K562 (cell line): ENCODE results near the gene ZNF747. TPM values are rescaled to one million over a fixed set of nuclear protein-coding genes. Genes with fewer than 3 reads are reported as not detected.

ENCODE experiments used
- CCNT2 ChIP-seq: IDR thresholded peaks from 2 replicates; pipeline ENCODE4 v1.6.1; 2011; ENCODE audit warnings: borderline replicate concordance, low read depth, mild to moderate bottlenecking, moderate library complexity, mixed read lengths, low read length; ENCODE audit not compliant: insufficient read length; ENCODE audit errors: extremely low read depth
- CHCHD3 ChIP-seq: fragments of 250-450 bp; sonication (Bioruptor Pico); IDR thresholded peaks from 2 replicates; pipeline ENCODE4 v2.1.2; 2022; ENCODE audit warnings: mild to moderate bottlenecking
- DDX20 ChIP-seq: fragments of 450-650 bp; IDR thresholded peaks from 2 replicates; pipeline ENCODE4 v1.6.1; 2016; ENCODE audit warnings: missing genetic modification characterization, low read depth, mild to moderate bottlenecking, missing compliant biosample characterization, moderate library complexity
- EP300 ChIP-seq: IDR thresholded peaks from 2 replicates; pipeline ENCODE4 v1.6.1; 2012; ENCODE audit warnings: low read length, improper control_type of control experiment
- HNRNPLL ChIP-seq: fragments of 200-400 bp; formaldehyde crosslinking; IDR thresholded peaks from 2 replicates; pipeline ENCODE4 v1.6.1; 2017; ENCODE audit warnings: low read length, low read depth, mild to moderate bottlenecking; ENCODE audit not compliant: poor library complexity, severe bottlenecking
- MBD2 ChIP-seq: sonication (generic); IDR thresholded peaks from 2 replicates; pipeline ENCODE4 v1.6.1; 2016; ENCODE audit warnings: low read depth, borderline replicate concordance
- NCOR1 ChIP-seq: fragments of 450-650 bp; IDR thresholded peaks from 2 replicates; pipeline ENCODE4 v1.6.1; 2016; ENCODE audit warnings: mild to moderate bottlenecking, moderate library complexity
- NR2C2 ChIP-seq, 2 experiments: fragments of 200-800 bp in 1 of 2; sonication (Bioruptor generic) in 1 of 2; sonication (generic) in 1 of 2; formaldehyde crosslinking in 1 of 2; IDR thresholded peaks; 2 replicates each; pipeline versions ENCODE4 v1.6.1 to v1.8.0; 2016 to 2022; ENCODE audit warnings: mild to moderate bottlenecking in 1 of 2, missing compliant biosample characterization in 1 of 2, missing genetic modification characterization in 1 of 2, missing genetic modification reagents in 1 of 2
- POLR2G ChIP-seq: fragments of 200-400 bp; formaldehyde crosslinking; IDR thresholded peaks from 2 replicates; pipeline ENCODE4 v1.6.1; 2017; ENCODE audit warnings: low read depth, mild to moderate bottlenecking, antibody characterized with exemption, low read length, moderate library complexity
- RFX1 ChIP-seq: fragments of 450-650 bp; IDR thresholded peaks from 2 replicates; pipeline ENCODE4 v1.6.1; 2016; ENCODE audit warnings: mild to moderate bottlenecking, moderate library complexity
- TAF7 ChIP-seq: fragments of 450-650 bp; IDR thresholded peaks from 2 replicates; pipeline ENCODE4 v1.6.1; 2016; ENCODE audit warnings: missing genetic modification characterization, missing compliant biosample characterization
- THRAP3 ChIP-seq: fragments of 450-650 bp; IDR thresholded peaks from 2 replicates; pipeline ENCODE4 v1.6.1; 2016; ENCODE audit warnings: mild to moderate bottlenecking, inconsistent platforms, borderline replicate concordance
- TOE1 ChIP-seq, 2 experiments: fragments of 450-650 bp in 1 of 2; sonication (generic) in 1 of 2; formaldehyde crosslinking in 1 of 2; IDR thresholded peaks; 2 replicates each; pipeline versions ENCODE4 v1.7.1 to v1.8.0; 2016 to 2022; ENCODE audit warnings: borderline replicate concordance in 2 of 2, mild to moderate bottlenecking in 2 of 2, antibody characterized with exemption in 1 of 2, inconsistent platforms in 1 of 2, low read depth in 1 of 2, missing genetic modification reagents in 1 of 2, moderate library complexity in 1 of 2
- ZNF668 ChIP-seq: fragments of 250-450 bp; sonication (Bioruptor Pico); IDR thresholded peaks from 2 replicates; pipeline ENCODE4 v1.8.0; 2022; ENCODE audit warnings: mild to moderate bottlenecking, inconsistent platforms
- polyA plus RNA-seq, 8 experiments: library from polyadenylated mRNA; depleted of rRNA in 4 of 8; stranded (reverse) in 5 of 8; unstranded in 3 of 8; fragments of >200 nt; fragmentation: Nextera tagmentation in 2 of 8; fragmentation: Illumina TruSeq in 1 of 8; extraction: Ambion mirVana in 2 of 8; extraction: Trizol in 1 of 8; gene quantifications; 2 replicates each; pipeline versions ENCODE4 v1.2.1 to v1.2.3, GENCODE V29; 2011 to 2014; ENCODE audit warnings: inconsistent platforms in 1 of 8, missing spikeins in 1 of 8
- total RNA-seq, 7 experiments: library from RNA; depleted of rRNA in 6 of 7; stranded (reverse); fragments of >200 nt in 6 of 7; fragmentation: Illumina TruSeq in 2 of 7; extraction: Trizol in 2 of 7; gene quantifications; 2 replicates each; pipeline versions ENCODE4 v1.2.1 to v1.2.3, GENCODE V29; 2011 to 2021; ENCODE audit warnings: low replicate concordance in 1 of 7
- TF ChIP-seq, protein P1 (sequence below), 2 experiments: fragments of 150-350 bp in 1 of 2; IDR thresholded peaks; 2 replicates each; pipeline ENCODE4 v1.6.1; 2012 to 2016; ENCODE audit warnings: low read depth in 2 of 2, low read length in 2 of 2, mild to moderate bottlenecking in 1 of 2, moderate library complexity in 1 of 2
- TF ChIP-seq, protein P2 (sequence below): sonication (generic); formaldehyde crosslinking; IDR thresholded peaks from 2 replicates; pipeline ENCODE4 v1.5.0; 2020; ENCODE audit warnings: missing genetic modification reagents
- TF ChIP-seq, protein P3 (sequence below): fragments of 150-350 bp; conservative IDR thresholded peaks from 2 replicates; pipeline ENCODE4 v1.6.1; 2014; ENCODE audit warnings: low read length

The ZNF747 gene
- total and polyA plus RNA-seq, 9 of the 15 experiments (the other 6 are each of a cell fraction or from before 2014, with no cell fraction given), result 0.14 to 3.3 (median 1.5) TPM

DNA sequence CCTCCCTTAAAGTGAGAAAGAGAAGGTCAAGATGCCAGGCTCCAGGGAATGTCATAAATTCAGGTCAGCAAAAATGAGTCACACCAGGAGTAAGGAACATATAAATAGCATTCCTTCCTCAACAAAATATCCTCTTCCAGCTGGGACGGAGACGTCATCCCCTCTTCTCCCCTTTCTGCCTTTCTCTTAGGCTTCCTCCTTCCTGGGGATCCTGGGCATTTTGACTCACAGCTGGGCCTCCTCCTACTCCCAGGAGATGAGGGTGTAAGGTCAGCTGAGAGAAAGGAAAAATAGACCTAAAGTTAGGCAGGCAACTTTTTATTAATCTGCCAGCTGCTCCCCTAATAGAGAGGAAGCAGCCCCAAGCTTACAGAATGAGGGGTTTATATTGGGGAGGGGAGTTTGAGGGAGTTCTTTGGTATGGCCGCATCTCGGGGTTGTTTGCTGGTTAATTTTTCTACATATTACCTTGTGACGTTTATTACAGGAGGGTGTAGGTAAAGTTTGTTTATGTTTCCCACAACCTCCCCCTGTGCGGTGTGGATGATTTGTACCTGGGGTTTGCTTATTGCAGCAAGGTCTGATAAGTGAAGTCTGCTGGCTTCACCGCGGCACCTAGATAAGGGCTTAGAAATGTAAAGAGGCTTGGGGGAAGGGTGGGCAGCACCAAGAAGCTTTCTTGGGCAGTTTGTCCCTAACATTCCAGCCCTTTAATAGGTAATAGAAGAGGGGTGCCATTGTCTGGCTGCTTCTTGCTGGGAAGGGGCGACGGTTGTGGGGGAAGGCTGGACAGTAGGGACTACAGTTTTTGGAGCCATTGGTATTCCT, 7.1 kb upstream of the ZNF747 start (continued):
- TF ChIP-seq, protein P1, sequence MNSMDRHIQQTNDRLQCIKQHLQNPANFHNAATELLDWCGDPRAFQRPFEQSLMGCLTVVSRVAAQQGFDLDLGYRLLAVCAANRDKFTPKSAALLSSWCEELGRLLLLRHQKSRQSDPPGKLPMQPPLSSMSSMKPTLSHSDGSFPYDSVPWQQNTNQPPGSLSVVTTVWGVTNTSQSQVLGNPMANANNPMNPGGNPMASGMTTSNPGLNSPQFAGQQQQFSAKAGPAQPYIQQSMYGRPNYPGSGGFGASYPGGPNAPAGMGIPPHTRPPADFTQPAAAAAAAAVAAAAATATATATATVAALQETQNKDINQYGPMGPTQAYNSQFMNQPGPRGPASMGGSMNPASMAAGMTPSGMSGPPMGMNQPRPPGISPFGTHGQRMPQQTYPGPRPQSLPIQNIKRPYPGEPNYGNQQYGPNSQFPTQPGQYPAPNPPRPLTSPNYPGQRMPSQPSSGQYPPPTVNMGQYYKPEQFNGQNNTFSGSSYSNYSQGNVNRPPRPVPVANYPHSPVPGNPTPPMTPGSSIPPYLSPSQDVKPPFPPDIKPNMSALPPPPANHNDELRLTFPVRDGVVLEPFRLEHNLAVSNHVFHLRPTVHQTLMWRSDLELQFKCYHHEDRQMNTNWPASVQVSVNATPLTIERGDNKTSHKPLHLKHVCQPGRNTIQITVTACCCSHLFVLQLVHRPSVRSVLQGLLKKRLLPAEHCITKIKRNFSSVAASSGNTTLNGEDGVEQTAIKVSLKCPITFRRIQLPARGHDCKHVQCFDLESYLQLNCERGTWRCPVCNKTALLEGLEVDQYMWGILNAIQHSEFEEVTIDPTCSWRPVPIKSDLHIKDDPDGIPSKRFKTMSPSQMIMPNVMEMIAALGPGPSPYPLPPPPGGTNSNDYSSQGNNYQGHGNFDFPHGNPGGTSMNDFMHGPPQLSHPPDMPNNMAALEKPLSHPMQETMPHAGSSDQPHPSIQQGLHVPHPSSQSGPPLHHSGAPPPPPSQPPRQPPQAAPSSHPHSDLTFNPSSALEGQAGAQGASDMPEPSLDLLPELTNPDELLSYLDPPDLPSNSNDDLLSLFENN (IDR thresholded peaks at IDR 0.05; ENCODE audit: low read depth in 2 of 2, low read length in 2 of 2), result no peak
- TF ChIP-seq NR2C2 (CRISPR knock-in tag; IDR thresholded peaks at IDR 0.05) (no peak), NR2C2 (tag; IDR thresholded peaks at IDR 0.05) (no peak), NCOR1 (peak; percentile 64), ZNF668 (no peak), POLR2G (no peak), TAF7 (tag) (no peak), CHCHD3 (CRISPR knock-in tag) (no peak), DDX20 (no peak), THRAP3 (no peak), HNRNPLL (no peak), EP300 (peak; percentile 51; the same call in 1 of the 2 replicates), CCNT2 (peak; percentile 16), TOE1 (IDR thresholded peaks at IDR 0.05; ENCODE audit: borderline replicate concordance) (no peak), TOE1 (CRISPR knock-in tag; IDR thresholded peaks at IDR 0.05; ENCODE audit: borderline replicate concordance, low read depth) (no peak), MBD2 (0 out of 2 replicates have a peak, but pooled peaks have one; percentile 41), RFX1 (no peak)
- TF ChIP-seq, protein P2, sequence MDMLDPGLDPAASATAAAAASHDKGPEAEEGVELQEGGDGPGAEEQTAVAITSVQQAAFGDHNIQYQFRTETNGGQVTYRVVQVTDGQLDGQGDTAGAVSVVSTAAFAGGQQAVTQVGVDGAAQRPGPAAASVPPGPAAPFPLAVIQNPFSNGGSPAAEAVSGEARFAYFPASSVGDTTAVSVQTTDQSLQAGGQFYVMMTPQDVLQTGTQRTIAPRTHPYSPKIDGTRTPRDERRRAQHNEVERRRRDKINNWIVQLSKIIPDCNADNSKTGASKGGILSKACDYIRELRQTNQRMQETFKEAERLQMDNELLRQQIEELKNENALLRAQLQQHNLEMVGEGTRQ (CRISPR knock-in tag), result no peak
- TF ChIP-seq, protein P3, sequence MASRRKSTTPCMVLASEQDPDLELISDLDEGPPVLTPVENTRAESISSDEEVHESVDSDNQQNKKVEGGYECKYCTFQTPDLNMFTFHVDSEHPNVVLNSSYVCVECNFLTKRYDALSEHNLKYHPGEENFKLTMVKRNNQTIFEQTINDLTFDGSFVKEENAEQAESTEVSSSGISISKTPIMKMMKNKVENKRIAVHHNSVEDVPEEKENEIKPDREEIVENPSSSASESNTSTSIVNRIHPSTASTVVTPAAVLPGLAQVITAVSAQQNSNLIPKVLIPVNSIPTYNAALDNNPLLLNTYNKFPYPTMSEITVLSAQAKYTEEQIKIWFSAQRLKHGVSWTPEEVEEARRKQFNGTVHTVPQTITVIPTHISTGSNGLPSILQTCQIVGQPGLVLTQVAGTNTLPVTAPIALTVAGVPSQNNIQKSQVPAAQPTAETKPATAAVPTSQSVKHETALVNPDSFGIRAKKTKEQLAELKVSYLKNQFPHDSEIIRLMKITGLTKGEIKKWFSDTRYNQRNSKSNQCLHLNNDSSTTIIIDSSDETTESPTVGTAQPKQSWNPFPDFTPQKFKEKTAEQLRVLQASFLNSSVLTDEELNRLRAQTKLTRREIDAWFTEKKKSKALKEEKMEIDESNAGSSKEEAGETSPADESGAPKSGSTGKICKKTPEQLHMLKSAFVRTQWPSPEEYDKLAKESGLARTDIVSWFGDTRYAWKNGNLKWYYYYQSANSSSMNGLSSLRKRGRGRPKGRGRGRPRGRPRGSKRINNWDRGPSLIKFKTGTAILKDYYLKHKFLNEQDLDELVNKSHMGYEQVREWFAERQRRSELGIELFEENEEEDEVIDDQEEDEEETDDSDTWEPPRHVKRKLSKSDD, result no peak
